Tibial artery (tissue), 4 donors: ENCODE measurements around the gene TERF2IP.

Experiments used
- DNase-seq, 2 donors: peaks; one replicate each; pipeline ENCODE4 v3.0.0-alpha.2; 2019
- H3K27ac ChIP-seq, 2 donors: fragments of 200-600 bp; sonication (generic) in 1 of 2; 1 replicate in 1 of 2; 2 replicates in 1 of 2; pipeline ENCODE4 v1.5.1; 2018 to 2019; ENCODE audit warnings: mild to moderate bottlenecking in 1 of 2
- H3K27me3 ChIP-seq, 2 donors: fragments of 200-600 bp; sonication (generic) in 1 of 2; one replicate each; pipeline versions ENCODE4 v1.5.1 to v1.6.0; 2016 to 2019
- H3K36me3 ChIP-seq, 3 donors: fragments of 200-600 bp; sonication (generic) in 2 of 3; one replicate each; pipeline ENCODE4 v1.5.1; 2016 to 2019; ENCODE audit warnings: mild to moderate bottlenecking in 2 of 3
- H3K4me1 ChIP-seq, 4 donors: fragments of 200-600 bp; sonication (generic) in 2 of 4; 1 replicate in 3 of 4; 2 replicates in 1 of 4; pipeline ENCODE4 v1.5.1; 2016 to 2019
- H3K4me3 ChIP-seq, 2 donors: fragments of 200-600 bp; sonication (generic) in 1 of 2; 1 replicate in 1 of 2; 2 replicates in 1 of 2; pipeline ENCODE4 v1.5.1; 2018 to 2019; ENCODE audit warnings: mild to moderate bottlenecking in 2 of 2
- H3K9me3 ChIP-seq, 3 donors: fragments of 200-600 bp; sonication (generic) in 1 of 3; one replicate each; pipeline ENCODE4 v1.5.1; 2016 to 2019
- intact Hi-C: fragments of 100-400 bp; cut with DNase I; formaldehyde crosslinking; loops from one replicate; pipeline ENCODE4 v1.15.0; 2023; ENCODE audit warnings: low total_unique reads
- TF ChIP-seq, protein P1 (sequence below), 2 experiments: fragments of 200-600 bp in 1 of 2; fragments of 450-650 bp in 1 of 2; IDR thresholded peaks; one replicate each; pipeline ENCODE4 v1.5.1; 2017 to 2019; ENCODE audit warnings: antibody characterized with exemption in 2 of 2, mild to moderate bottlenecking in 1 of 2, moderate library complexity in 1 of 2

Gene TERF2IP

DNA sequence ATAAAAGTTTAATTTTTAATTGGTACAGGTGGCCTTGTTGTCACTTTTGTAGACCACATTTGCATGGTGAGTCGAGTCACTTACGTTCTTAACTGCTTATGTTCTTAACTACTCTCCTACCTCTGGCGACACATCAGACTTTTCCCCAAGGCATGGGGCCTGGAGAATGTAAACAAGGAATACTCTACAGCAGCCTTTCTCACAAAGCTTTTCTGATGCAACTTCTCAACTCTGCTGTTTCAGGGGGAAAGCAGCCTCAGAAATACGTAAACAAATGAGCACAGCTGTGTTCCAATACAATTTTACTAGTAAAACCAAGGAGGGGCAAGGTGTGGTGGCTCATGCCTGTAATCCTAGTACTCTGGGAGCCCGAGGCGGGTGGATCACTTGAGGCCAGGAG is 7.0 kb upstream of the TERF2IP start:
- no peak overlapping the region for H3K4me3 ChIP-seq
- intact Hi-C loops: no loop called here
- TF ChIP-seq, protein P1, sequence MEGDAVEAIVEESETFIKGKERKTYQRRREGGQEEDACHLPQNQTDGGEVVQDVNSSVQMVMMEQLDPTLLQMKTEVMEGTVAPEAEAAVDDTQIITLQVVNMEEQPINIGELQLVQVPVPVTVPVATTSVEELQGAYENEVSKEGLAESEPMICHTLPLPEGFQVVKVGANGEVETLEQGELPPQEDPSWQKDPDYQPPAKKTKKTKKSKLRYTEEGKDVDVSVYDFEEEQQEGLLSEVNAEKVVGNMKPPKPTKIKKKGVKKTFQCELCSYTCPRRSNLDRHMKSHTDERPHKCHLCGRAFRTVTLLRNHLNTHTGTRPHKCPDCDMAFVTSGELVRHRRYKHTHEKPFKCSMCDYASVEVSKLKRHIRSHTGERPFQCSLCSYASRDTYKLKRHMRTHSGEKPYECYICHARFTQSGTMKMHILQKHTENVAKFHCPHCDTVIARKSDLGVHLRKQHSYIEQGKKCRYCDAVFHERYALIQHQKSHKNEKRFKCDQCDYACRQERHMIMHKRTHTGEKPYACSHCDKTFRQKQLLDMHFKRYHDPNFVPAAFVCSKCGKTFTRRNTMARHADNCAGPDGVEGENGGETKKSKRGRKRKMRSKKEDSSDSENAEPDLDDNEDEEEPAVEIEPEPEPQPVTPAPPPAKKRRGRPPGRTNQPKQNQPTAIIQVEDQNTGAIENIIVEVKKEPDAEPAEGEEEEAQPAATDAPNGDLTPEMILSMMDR (IDR thresholded peaks at IDR 0.05): no peak
- no peaks in the 10 kb centered on the region for H3K9me3 ChIP-seq
- peaks cover 56 to 91% (median 72%) of the 10 kb centered on the region in 3 donors for H3K36me3 ChIP-seq
- peaks cover 0 to 17% (median 7%) of the 10 kb centered on the region in 4 donors for H3K4me1 ChIP-seq
- DNase-seq: no peak
- no peak overlapping the region for H3K27ac ChIP-seq
- H3K27me3 ChIP-seq: no peaks in the 10 kb centered on the region

- Histone ChIP-seq H3K4me3 (no peak overlapping the region), H3K9me3 (no peaks in the 10 kb centered on the region), H3K27ac (no peak overlapping the region), H3K4me1 (peaks cover 0 to 31% (median 16%) of the 10 kb centered on the region in 4 donors), H3K27me3 (no peaks in the 10 kb centered on the region), H3K36me3 (peaks cover 23 to 55% (median 39%) of the 10 kb centered on the region in 3 donors)
- TF ChIP-seq, protein P1 (IDR thresholded peaks at IDR 0.05): no peak
- intact Hi-C loops: no loop called here
- DNase-seq: no peak
These were observed 3.1 kb upstream of the TERF2IP start for GRCh38 chr16:75644240-75645012.

DNA sequence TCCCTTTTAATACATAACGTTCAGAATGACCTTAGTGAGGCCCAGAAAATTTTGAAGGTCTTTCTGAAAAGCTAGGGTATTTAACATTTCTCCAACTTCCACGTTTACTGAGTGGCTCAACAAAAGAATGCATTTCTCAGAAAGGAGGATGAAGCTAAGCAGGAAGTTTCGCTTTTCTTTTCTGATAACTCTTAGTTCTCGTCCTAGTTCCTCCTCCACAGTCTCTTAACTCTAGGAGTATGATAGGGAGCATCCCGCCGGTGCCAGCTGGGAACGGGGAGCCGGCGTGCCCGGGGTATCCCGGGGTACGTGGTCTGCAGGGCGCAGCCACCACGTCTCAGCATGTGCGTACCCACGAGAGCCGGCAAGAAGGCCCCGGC is 471 bp upstream of the TERF2IP start:
- Histone ChIP-seq H3K36me3 (peaks cover 0 to 32% (median 16%) of the 10 kb centered on the region in 3 donors), H3K9me3 (no peaks in the 10 kb centered on the region), H3K27ac (peak overlapping the region; percentile 98 to 99), H3K4me3 (peak overlapping the region; percentile 81 to 99), H3K4me1 (peaks cover 0 to 55% (median 36%) of the 10 kb centered on the region in 4 donors), H3K27me3 (no peaks in the 10 kb centered on the region)
- intact Hi-C loops: no loop called here
- DNase-seq: no peak
- TF ChIP-seq, protein P1 (IDR thresholded peaks at IDR 0.05): no peak

DNA sequence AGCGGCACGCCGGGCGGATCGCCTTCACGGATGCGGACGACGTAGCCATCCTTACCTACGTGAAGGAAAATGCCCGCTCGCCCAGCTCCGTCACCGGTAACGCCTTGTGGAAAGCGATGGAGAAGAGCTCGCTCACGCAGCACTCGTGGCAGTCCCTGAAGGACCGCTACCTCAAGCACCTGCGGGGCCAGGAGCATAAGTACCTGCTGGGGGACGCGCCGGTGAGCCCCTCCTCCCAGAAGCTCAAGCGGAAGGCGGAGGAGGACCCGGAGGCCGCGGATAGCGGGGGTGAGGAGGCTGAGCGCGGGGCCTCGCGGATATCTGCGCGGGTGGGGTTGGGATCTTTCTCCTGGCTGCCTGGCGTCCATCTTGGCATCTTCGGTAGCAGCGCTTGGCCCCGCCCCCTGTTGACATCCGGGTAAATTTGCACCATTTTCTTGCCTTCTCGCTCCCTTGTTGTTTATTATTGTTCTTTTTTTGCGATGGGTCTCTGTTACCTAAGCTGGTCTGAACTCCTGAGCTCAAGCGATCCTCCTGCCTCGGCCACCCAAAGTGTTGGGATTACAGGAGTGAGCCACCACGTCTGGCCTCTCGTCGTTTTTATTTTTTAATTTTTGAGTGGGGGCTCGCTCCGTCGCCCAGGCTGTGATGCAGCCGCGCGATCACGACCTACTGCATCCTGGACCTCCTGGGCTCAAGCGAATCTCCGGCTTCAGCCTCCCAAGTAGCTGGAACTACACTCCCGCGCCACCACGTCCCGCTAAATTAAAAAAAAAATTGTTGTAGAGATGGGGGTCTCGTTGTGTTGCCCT is 898 bp downstream of the TERF2IP start:
- peaks cover 0 to 20% (median 16%) of the 10 kb centered on the region in 3 donors for H3K36me3 ChIP-seq
- H3K27ac ChIP-seq: peak overlapping the region; percentile 98 to 99
- TF ChIP-seq, protein P1 (IDR thresholded peaks at IDR 0.05): no peak
- H3K27me3 ChIP-seq: no peaks in the 10 kb centered on the region
- intact Hi-C loops: no loop called here
- peaks cover 0 to 69% (median 43%) of the 10 kb centered on the region in 4 donors for H3K4me1 ChIP-seq
- peak; percentile 89 to 91 for DNase-seq
- peak overlapping the region; percentile 81 to 99 for H3K4me3 ChIP-seq
- H3K9me3 ChIP-seq: no peaks in the 10 kb centered on the region

GRCh38 chr16:75653922-75654321 is 6.3 kb downstream of the TERF2IP start:
- intact Hi-C loops: no loop called here
- H3K27me3 ChIP-seq: no peaks in the 10 kb centered on the region
- no peak overlapping the region for H3K27ac ChIP-seq
- H3K4me3 ChIP-seq: no peak overlapping the region
- DNase-seq: no peak
- H3K9me3 ChIP-seq: no peaks in the 10 kb centered on the region
- H3K36me3 ChIP-seq: peaks cover 45 to 49% (median 48%) of the 10 kb centered on the region in 3 donors
- peaks cover 0 to 49% (median 30%) of the 10 kb centered on the region in 4 donors for H3K4me1 ChIP-seq
- TF ChIP-seq, protein P1 (IDR thresholded peaks at IDR 0.05): no peak
